Skeletal muscle cell (primary cell): ENCODE measurements around the gene TEX101.
"Not testable (repeated sequence)": the region's sequence is repeated elsewhere in the genome, so short reads cannot be mapped to it uniquely, and the experiment has no call there.

Source experiments
- DNase-seq: peaks from one replicate; pipeline ENCODE4 v3.0.0-alpha.2; 2010; ENCODE audit warnings: low read depth
- H3K4me3 ChIP-seq: 2 replicates; pipeline ENCODE4 v1.5.1; 2011; ENCODE audit warnings: low read depth, mild to moderate bottlenecking, control low read depth, low read length, moderate library complexity

TEX101 gene, protein sequence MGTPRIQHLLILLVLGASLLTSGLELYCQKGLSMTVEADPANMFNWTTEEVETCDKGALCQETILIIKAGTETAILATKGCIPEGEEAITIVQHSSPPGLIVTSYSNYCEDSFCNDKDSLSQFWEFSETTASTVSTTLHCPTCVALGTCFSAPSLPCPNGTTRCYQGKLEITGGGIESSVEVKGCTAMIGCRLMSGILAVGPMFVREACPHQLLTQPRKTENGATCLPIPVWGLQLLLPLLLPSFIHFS

DNA sequence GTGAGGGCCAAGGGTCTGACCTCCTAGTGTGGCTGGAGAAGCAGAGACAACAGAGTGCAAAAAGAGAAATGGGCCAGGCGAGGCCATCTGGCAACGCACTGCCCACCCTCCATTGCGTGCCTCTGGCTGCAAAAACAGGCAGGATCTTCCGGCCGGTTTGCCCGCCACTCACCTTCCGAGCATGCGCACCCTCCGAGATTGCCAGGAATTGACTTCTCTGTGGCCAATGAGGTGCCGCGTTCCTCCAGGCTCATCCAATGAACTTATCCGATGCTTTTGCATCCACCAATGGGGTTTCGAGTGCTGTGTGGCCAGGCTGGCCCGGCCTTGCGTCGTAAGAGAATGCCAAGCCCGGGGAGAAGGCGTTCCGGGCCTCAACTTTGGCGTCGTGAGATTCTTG is at the start of gene TEX101:
TEX101 (plus strand) TSS at position 337 of the 400 bp plus-strand sequence. CDS start 1,030 bp downstream, outside the sequence.
- no peak within 1 kb of the TSS for H3K4me3 ChIP-seq
- DNase-seq = no peak

DNA sequence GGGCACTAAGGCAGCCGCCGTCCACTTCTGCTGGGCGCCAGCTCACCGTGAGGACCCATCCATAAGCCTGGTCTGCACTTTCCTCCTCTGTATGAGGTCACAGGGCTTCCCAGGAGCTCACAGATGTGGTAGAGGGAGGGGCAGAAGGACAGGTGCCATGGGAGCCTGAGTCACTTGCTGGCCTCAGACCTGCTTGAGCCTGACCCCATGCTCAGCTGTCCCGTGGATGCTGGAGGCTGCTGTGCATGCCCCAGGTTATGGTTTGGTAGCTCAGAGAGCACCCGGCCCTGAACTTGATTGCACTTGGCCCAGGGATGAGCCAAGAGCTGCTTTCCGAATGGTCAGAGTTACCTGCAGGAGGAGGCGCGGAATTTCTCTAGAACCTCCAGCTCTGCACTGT is 49.0 kb upstream of the TEX101 start:
- H3K4me3 ChIP-seq, DNase-seq: not testable (repeated sequence)

DNA sequence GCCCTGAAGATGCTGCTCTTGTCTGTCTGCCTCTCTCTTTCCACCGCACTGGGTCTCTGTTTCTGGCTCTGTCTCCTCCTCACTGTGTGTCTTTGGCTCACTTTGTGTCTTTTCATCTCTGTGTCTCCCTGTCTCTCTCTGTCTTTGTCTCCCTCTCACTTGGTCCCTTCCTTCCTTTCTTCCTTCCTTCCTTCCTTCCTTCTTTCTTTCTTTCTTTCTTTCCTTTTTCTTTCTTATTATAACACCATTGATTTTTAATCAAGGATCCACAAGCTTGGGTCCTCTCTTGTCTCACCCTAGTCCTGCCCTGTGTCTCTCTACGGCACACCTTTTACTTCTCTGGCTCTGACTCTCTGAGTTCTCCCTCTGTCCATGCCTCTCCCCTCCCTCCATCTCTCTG is 46.9 kb upstream of the TEX101 start:
- no peak overlapping the region for H3K4me3 ChIP-seq
- no peak for DNase-seq

DNA sequence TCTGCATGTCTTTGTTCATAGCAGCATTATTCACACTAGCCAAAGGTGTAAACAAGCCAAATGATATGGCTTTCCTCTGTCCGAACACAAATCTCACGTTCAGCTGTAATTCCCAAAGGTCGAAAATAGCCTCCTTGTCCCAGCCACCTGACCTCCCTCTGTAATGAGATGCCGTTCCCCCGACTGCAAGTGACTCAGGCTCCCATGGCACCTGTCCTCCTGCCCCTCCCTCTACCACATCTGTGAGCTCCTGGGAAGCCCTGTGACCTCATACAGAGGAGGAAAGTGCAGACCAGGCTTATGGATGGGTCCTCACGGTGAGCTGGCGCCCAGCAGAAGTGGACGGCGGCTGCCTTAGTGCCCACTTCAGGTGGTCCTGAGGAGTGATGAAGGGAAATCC is 45.8 kb upstream of the TEX101 start:
- not testable (repeated sequence) for H3K4me3 ChIP-seq, DNase-seq

DNA sequence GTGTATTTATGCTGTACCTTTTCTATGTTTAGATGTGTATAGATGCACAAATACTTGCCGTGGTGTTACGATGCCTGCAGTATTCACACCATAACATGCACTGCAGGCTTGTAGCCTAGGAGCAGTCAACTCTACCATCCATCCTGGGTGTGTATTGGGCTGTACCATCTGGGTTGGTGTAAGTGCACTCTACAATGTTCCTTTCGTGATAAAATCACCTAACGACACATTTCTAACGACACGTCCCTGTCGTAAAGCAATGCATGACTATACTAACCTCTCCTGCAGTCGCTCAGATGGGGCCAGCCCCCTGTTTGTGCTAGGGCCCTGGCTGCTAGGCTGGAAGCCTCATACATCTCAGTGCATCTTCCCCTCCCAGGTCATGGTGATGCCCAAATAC is 42.8 kb upstream of the TEX101 start:
- no peak overlapping the region for H3K4me3 ChIP-seq
- no peak for DNase-seq

DNA sequence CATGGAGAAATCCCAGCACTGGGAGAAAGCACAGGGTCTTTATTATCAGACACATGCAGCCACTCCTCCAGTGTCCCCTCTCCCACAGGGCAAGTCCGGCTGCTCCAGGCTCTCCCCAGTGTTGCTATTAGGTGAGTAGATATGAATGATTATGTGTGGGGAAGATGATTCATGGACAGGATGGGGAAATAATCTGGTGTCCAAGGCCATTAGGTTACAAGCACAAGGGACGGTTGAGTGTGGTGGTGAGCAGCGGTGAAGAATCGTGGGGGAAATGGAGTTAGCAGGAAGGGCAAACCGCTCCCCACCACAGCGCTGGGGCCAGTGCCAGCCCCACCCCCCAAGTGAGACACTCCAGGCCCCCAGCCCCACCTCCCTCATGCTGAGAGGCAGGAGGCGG is 42.2 kb upstream of the TEX101 start:
- no peak overlapping the region for H3K4me3 ChIP-seq

DNA sequence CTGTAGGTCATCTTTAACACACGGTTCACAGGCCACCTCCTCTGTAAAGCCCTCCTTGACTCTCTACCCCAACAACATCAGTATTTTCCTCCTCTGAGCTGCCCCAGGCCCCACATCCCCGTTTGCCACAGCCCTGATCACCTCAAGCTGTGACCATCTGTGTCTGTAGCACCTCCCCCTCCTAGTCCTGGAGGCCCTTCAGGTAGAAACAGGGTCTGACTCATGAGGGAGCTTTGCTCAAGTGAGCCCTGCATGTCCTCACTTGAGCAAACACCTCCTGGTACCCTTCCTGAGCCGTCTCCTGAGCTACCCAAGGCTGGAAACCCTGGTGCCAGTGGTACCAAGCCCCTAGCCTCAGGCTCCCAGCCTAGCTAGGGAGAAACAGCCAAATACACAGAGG is 37.1 kb upstream of the TEX101 start:
- H3K4me3 ChIP-seq, DNase-seq: not testable (repeated sequence)

More for the DNA sequence above, 42.2 kb upstream of the TEX101 start:
- no peak for DNase-seq

DNA sequence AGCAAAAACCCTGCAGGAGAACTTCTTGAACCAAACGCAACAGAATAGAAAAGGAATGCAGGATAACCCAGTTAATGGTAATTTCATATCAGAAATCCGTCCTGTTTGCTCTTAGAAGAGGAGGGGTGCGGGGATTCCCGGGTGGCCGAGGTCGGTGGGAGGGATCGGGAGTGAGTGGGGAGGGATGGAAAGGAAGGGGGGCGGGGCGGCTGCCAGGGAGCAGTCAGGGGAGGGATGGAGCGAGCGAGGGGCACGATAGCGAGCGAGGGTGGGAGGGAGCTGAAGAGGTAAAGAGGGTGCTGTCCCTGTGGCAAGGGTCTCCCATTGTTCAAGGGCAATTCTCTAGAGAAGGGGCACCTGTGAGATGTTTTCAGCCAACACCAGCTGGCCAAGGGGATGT is 34.7 kb upstream of the TEX101 start:
- DNase-seq = no peak
- no peak overlapping the region for H3K4me3 ChIP-seq

DNA sequence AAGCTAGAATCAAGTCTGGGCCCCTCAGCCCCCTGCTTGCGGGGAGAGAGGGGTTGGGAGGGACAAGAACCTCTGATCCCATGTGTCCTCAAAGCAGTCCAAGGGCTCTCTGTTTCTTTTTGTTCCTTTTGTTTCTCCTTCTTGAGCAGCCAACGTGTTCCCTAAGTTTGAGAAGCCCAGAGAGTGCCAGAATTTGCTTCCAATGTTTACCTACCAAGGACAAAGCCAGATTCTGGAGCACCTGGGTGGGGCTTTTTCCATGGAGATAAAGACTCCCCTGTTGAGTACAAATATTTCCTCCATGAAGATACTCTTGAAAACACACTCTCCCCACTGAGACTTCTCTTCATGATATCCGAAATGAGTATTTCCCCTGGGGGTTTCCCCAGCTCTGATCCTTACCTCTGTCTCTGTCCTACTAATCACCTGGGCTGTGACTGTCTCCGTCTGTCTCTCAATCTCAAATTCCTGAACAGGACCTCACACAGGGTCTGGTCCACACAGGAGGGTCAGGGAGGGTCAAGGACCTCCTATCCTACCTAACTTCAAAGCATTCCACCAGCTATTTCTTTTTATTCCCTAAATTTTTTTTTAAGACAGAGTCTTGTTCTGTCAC is 33.8 kb upstream of the TEX101 start:
- H3K4me3 ChIP-seq = no peak overlapping the region
- DNase-seq = no peak

DNA sequence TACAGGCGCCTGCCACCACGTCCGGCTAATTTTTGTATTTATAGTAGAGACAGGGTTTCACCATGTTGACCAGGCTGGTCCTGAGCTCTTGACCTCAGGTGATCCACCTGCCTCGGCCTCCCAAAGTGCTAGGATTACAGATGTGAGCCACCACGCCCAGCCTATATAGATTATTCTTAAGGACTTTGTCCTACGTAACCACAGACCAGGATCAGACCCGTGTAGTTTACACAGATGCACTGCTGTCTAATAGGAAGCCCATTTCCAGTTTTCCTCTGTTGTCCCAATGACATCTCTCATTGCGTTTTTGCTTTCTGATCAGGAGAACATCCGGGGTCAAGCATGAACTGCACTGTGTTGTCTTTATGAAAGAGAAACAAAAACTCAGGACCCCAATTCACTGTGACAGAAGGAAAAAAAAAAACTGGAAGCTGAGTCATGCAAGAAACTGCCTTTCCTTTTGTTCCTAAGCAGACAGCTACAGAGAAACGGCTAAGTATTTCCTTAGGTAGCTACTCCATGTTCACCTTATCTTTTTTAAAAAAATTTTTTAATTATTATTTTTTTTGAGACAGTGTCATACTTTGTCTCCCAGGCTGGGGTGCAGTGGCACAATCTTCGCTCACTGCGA is 32.0 kb upstream of the TEX101 start:
- not testable (repeated sequence) for DNase-seq, H3K4me3 ChIP-seq

DNA sequence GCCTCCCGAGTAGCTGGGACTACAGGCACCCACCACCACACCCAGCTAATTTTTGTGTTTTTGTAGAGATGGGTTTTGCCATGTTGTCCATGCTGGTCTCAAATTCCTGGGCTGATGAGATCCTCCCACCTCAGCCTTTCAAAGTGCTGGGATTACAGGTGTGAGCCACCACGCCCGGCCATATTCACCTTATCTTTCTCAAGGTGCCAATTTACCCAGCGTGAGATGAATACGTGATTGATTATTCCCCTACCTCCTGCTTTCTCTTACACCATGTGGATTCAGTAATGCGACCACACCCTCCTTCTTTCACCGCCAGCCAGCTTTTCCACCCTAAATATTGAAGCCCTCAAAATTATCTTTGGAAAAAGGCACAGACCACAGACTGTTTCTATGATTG is 31.4 kb upstream of the TEX101 start:
- not testable (repeated sequence) for H3K4me3 ChIP-seq, DNase-seq

DNA sequence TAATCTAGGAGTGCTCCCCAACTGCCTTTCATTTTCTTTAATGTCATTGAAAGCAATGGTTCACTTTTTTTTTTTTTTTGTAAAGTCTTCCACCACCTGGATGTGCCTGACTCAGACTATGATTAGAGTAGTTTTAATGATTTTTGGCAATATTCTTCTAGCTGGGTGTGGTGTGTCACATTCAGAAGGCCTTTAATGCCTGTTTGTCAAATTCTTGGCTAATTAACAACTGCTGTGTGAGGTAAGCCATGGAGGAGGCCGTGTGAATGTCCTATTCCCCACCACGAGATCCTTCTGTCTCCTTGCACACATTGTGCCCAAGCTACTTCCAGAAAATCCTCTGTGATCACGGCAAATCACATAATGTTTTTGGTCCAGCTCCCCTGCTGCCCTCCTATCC is 30.9 kb upstream of the TEX101 start:
- DNase-seq, H3K4me3 ChIP-seq: not testable (repeated sequence)

DNA sequence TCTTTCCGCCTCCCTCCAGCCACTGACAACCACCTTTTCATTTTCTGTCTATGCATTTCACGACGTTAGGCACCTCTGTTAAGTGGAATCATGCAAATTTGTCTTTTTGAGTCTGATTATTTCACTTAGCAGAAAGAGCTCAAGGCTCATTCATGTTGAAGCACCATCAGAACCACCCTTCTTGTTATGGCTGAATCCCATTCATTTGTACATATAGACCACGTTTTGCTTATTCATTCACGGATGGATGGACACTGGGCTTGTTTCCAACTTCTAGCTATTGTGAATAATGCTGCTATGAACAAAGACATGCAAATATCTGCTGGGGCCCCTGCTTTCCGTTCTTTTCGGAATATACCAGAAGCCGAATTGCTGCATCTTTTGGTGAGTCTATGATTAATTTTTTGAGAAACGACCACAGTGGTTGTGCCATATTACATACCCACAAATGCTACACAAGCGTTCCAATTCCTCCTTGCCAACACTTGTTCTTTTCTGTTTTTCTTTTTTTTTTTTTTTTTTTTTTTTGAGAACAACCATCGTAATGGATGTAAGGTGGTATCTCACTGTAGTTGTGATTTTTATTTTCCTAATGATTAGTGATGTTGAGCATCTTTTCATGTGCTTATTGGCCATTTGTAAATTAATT is 23.7 kb upstream of the TEX101 start:
- DNase-seq, H3K4me3 ChIP-seq: not testable (repeated sequence)

DNA sequence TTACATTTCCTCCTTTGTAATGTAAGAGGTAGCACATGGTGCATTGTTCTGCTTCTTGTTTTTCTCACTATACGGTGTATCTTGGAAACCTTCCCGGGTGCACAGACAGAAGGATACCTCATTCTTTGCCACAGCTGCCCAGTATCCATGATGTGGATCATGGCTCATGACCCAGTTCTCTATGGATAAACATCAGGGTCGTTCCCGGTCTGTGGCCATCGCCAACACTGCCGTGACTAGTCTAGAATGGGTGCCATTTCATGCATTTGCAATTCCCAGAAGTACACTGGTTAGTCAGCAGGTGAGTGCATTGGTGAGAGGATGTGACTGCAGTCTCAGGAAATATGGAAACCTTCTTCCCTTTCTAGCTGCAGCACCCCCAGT is 23.1 kb upstream of the TEX101 start:
- not testable (repeated sequence) for H3K4me3 ChIP-seq, DNase-seq

DNA sequence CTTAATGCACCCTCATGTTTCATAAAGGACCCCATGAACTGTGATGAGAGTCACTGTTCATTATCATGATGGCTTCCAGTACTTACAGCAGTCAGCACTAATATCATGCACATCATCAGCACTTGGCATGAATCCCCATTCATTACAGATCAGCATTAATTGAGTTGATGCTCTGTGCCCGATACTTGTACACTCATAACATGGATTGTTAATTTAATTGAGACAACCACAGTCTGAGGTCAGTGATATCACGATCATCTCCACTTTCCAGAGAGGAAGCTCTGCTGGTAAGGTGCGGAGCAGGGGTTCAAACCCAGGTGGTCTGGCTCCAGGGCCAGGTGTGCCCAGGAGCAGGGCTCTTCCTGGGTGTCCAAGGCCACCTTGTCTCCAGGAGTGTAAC is 21.2 kb upstream of the TEX101 start:
- H3K4me3 ChIP-seq, DNase-seq: not testable (repeated sequence)

DNA sequence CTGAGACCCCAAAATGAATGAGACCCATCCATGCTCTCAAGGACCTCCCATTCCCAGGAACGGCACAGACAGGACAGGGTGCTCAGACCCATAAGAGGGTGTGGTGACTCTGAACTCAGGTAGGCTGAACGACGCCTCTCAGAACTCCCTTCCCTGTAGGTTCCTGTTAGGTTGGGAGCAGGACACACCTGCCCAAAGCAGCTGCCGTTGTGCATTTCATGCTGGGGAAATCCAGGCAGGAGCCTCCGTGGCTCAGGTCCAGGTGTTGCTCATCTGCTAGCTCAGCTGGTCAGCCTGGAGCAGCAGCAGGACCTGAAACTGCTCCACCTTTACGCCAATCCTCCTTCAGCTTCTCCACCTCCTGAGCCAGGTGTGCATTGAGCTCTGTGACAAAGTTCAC is 19.1 kb upstream of the TEX101 start:
- DNase-seq = no peak
- no peak overlapping the region for H3K4me3 ChIP-seq

DNA sequence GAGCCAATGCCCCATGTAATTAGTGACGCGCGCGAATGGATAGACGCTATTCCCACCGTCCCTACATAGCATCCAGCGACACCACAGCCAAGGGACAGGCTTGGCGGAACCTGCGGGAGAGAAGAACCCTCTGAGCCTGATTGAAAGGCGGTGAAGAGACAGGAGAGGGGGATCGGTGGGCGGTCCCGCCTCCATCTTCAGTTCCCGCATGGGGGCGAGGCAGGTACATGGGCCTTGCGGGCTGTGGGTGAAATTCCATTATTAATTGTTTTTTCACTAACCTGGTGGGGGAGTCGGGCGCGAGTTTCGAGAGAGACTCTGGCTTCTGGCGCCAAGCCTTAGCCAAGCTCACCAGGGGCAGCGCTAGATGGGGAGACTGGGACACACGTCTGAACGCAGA is 8.4 kb upstream of the TEX101 start:
- no peak for DNase-seq
- no peak overlapping the region for H3K4me3 ChIP-seq

DNA sequence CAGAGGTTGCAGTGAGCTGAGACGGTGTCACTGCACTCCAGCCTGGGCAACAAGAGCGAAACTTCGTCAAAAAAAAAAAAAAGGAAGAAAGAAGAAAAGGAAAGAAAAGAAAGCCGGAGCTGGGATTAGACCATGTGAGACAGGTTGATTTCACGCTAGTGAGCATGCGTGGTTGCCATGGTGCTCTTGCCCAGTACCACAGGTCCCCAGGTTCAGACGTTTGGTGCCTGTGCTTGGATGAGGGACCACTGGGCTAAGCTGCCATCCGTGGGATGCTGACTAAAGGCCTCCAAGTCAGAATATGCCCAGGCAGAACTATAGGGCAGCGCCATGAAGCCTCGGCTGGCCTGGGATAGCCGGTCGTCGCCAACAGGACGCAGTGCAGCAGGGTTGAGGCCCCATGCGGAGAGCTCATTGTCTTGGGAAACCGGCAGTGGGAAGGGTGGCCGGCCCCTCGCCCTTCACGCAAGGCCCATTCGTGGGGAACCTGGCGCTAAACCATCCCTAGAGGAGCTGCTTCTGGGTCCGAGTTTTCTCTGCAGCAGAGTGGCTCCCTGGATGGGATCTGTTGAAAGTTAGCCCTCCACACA is 7.2 kb upstream of the TEX101 start:
- no peak for DNase-seq
- no peak overlapping the region for H3K4me3 ChIP-seq

DNA sequence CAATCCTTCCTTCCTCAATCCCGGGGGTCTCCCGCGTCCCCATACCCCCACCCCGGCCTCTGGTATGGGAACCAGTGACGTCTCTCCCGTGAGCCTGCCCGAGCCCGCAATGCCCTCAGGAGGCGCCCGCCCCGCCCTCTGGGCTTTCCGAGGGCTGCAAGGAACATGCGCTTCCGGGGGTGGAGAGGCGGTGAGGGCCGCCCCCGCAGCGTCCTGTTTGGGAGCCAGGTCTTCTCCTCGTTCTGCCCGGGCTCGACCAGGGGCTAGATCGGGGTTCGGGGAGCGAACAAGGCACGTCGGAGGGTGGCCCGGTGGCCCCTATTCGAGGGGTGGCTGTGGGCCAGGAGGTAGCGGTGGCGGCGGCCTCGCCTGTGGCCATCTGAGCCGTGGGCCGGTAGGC is 6.6 kb upstream of the TEX101 start:
- no peak for DNase-seq
- no peak overlapping the region for H3K4me3 ChIP-seq

DNA sequence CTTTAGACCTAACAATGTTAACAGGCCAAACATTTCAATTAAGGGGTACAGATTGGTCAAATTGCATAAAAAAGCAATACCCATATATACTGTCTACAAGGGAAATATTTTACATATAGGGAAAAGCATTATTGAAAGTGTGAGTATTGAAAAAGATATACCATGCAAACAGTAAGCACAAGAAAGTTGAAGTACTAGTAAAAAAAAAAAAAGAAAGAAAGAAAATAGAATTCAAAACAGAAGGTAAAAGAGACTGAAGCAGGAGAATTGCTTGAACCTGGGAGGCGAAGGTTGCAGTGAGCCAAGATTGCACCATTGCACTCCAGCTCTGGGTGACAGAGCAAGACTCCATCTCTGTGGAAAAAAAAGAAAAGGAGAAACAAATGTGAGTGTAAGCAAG is 5.3 kb upstream of the TEX101 start:
- no peak overlapping the region for H3K4me3 ChIP-seq
- no peak for DNase-seq
